Measurements from ENCODE around the gene RCOR1.

GRCh38 chr14:102593825-102594137 lies 1.3 kb downstream of the RCOR1 start:
- TF ChIP-seq CTCF (IDR thresholded peaks at IDR 0.05 in 8 of 11, conservative IDR thresholded peaks at IDR 0.05 in 3 of 11), result no peak
- no peak for TF ChIP-seq POLR2AphosphoS5 (IDR thresholded peaks at IDR 0.05)
- TF ChIP-seq POLR2A (IDR thresholded peaks at IDR 0.05), result no peak
